NCI-H2196 (cell line): Measurements from ENCODE around the gene TRAF3IP3.
"Not testable (repeated sequence)": the region's sequence is repeated elsewhere in the genome, so short reads cannot be mapped to it uniquely, and the experiment has no call there.

Experiments used
- DNase-seq: peaks from one replicate; lab custom pipeline; 2025; ENCODE audit not compliant: unreplicated experiment; lab: John Stamatoyannopoulos, UW

Gene TRAF3IP3

DNA sequence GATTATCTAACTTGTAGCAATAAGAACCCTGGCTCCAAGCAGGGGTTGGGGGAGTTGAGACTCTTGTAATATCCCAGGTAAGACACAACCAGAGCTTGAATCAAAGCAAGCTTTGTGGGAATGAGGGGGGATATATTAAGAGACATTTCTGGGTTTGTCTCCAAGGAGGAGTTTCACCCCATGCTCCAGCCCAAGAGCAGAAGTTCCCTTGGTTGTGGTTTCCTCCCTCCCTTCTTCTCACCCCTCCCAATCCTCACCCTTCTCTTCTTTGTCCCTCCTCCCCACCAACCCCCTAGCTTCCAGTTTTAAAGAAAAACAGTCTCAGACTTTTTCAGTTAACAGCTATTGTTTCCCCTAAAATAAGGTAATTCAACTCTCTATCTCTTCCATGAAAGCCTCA, 11.9 kb downstream of the TRAF3IP3 start:
- no peak for DNase-seq

- no peak for DNase-seq
Observed at GRCh38 chr1:209768354-209768774, 12.5 kb downstream of the TRAF3IP3 start.

DNA sequence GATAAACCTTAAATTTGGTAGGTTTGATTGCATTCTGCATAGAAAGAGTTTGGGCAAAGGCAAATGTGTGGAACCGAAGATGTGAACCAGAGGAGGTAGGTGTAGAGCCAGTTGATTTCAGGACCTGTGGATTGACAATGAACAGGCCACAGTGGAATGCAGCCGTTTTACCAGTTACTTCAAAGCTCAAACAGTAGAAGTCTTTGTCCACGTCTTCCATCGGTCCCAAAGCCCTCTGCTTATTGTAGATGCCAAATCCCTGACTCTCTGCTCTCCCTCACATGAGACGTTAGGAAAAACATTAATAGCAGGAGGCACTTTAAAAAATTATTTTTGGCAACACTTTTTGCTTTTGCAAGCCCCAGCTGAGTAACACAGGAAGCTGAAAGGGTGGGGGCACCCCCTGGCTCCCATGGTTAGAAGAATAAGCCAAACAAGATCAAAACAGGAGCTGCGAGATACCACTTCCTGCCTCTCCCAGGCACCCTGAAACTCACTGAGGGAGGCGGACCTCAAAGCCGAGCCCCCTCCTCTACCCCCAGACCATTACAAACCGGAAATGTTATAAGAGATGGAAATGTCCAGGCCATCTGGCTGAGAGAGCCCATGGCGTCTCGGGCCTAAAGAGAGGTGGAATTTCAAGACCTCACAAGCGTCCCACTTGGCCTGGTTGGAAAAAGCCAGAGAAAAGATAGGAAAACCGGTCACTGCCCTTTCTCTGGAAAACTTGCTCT, 13.5 kb downstream of the TRAF3IP3 start:
- DNase-seq: no peak

DNA sequence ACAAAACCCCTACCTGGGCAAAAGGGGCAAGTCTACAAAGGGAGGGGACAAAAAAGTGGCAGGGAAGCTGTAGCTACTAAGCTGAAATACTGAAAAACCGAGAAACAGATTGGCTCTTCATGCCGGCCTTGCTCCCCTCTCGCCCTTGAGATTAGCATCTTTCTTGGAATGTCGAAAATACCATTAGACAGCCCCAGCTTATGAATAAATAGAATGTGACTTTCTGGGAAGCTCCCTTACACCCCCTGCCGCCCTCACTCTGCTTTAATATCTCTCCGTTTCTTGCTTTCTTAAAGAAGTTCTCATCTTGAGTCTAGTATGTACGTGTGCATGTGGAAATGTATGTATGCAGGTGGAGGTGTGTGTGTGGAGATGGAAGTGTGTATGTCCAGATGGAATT, 14.1 kb downstream of the TRAF3IP3 start:
- DNase-seq: no peak

DNA sequence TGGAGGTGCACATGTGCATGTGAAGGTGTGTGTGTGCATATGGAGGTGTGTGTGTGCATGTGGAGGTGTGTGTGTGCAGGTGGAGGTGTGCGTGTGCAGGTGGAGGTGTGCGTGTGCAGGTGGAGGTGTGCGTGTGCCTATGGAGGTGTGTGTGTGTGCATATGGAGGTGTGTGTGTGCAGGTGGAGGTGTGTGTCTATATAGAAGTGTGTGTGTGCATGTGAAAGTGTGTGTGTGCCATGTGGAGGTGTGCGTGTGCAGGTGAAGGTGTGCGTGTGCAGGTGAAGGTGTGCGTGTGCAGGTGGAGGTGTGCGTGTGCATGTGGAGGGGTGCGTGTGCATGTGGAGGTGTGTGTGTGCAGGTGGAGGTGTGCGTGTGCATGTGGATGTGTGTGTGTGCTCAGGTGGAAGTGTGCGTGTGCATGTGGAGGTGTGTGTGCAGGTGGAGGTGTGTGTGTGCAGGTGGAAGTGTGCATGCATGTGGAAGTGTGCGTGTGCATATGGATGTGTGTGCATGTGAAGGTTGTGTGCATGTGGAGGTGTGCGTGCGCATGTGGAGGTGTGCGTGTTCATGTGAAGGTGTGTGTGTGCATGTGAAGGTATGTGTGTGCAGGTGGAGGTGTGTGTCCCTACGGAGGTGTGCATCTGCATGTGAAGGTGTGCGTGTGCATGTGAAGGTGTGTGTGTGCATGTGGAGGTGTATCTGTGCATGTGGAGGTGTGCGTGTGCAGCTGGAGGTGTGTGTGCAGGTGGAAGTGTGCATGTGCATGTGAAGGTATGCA, 15.0 kb downstream of the TRAF3IP3 start:
- no peak for DNase-seq

DNA sequence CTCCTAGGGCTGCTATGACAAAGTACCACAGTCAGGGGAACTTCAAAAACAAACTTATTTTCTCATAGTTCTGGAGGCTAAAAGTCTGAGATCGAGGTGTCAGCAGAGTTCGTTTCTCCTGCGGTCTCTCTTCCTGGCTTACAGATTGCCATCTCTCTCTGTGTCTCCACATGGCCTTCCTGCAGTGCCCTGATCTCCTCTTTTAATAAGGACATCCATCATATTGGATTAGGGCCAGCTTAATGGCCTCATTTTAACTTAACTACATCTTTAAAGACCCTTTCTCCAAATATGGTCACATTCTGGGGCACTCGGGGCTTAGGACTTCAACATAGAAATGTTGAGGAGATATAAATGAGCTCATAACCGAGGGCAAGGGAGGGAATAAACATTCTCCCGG, 16.3 kb downstream of the TRAF3IP3 start:
- DNase-seq: no peak

GRCh38 chr1:209774592-209774991, 18.7 kb downstream of the TRAF3IP3 start:
- DNase-seq: no peak

GRCh38 chr1:209775678-209776077, 19.8 kb downstream of the TRAF3IP3 start:
- no peak for DNase-seq

DNA sequence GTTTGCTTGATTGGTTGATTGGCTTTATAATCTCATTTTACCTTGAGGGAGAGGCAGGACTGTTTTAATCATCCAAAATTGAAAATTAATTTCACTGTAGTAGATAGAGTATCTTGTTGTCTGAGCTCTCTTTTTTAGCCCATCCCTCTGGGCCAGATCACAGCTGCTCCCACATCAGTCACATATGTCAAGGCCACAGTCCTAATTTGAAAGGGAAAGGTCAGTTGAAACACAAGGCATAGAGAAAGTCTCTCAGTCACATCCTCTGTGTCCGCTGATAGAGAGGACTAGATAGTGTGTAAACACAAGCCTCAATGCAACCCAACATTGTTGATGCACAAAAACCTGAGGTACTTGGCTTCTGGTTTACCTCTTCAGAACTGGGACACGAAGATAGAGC, 21.7 kb downstream of the TRAF3IP3 start:
- DNase-seq: no peak

- DNase-seq: no peak
Observed at GRCh38 chr1:209778102-209778501, 22.2 kb downstream of the TRAF3IP3 start.

GRCh38 chr1:209780268-209780667, 24.4 kb downstream of the TRAF3IP3 start:
- DNase-seq: no peak

GRCh38 chr1:209783386-209783785, 27.5 kb downstream of the TRAF3IP3 start:
- DNase-seq: no peak

DNA sequence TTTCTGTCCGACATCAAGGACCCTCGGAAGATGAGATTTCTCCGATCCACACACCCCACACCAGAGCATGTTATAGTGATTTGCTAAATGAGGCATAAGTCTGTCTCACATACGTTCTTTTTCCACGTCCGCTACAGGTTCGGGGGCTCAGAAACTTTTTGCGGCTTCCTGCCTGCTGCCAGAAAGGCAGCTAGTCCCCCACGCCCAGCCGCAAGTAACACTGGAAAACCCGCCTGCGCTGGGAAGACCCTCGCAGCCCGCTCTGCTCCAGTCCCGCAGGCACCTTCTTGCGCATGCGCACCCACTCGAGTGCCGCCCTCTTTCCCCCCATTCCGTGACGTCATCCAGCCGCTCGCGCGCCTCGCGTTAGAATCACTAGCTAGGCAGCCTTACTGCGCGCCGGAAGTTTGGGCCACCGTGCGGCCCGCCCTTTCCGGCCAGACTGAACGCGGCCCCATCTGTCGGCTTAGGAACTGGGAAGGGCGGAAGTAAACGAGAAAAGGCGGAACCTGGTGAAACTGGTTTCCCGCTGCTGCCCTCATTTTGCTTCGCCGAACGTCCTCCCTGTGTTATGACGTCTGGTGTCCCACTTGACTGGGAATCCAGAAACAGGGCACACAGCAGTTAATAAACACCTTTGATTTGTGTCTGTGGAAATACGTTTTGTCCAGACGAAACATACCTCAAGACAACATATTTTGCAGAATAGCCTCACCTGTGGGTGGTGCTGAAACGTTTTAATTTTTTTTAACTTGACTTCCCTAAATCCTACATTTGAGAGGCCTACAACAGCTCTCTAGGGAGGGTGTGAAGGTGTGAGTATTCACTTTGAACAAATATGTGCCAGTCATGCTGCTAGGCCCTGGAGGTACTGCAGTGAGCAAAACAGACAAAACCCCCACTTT, 28.7 kb downstream of the TRAF3IP3 start, which contains the start of gene C1orf74:
TSS of gene C1orf74 (minus strand) at position 295 of the 905 bp plus-strand sequence. CDS start 925 bp downstream, outside the sequence.
- peak; percentile 99 for DNase-seq

DNA sequence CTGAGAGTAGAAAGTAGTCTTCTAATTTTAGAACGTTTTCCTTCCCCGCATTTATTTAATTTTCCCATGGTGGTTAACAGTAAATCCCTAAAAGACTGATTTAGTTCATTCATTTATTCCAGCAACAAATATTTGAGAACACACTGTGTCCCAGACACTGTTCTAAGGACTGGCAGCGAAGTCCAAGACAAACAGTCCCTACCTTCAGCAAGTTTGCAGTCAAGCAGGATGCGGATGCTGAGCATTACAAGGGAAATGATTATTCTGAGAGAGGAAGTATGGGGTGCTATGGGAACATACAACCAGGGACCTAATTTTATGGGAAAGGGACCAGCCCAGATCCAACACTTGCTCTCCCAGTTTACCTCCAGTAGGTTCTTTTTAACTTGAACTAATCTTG, 29.7 kb downstream of the TRAF3IP3 start:
- no peak for DNase-seq

GRCh38 chr1:209786146-209786545, 30.3 kb downstream of the TRAF3IP3 start:
- no peak for DNase-seq

DNA sequence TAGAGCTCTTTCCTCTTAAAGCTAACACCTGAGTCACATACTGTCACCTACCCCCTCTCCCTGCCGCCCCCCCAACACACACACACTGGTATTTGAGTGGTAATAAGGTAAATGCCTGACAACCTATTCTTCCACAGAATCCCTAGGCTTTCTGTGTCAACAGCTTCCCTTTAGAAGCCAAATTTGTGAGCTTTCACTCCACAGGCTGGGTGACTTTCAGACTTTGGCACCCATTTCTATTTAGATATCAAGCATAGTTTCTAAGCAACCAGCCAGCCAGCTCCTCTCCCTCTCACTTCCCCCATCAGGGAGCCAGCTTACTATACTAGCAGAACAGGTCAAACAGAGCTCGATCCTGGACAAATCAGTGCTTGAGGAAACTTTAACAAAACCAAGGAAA, 31.7 kb downstream of the TRAF3IP3 start:
- peak; percentile 60 for DNase-seq

GRCh38 chr1:209789245-209789644, 33.4 kb downstream of the TRAF3IP3 start:
- DNase-seq: no peak

DNA sequence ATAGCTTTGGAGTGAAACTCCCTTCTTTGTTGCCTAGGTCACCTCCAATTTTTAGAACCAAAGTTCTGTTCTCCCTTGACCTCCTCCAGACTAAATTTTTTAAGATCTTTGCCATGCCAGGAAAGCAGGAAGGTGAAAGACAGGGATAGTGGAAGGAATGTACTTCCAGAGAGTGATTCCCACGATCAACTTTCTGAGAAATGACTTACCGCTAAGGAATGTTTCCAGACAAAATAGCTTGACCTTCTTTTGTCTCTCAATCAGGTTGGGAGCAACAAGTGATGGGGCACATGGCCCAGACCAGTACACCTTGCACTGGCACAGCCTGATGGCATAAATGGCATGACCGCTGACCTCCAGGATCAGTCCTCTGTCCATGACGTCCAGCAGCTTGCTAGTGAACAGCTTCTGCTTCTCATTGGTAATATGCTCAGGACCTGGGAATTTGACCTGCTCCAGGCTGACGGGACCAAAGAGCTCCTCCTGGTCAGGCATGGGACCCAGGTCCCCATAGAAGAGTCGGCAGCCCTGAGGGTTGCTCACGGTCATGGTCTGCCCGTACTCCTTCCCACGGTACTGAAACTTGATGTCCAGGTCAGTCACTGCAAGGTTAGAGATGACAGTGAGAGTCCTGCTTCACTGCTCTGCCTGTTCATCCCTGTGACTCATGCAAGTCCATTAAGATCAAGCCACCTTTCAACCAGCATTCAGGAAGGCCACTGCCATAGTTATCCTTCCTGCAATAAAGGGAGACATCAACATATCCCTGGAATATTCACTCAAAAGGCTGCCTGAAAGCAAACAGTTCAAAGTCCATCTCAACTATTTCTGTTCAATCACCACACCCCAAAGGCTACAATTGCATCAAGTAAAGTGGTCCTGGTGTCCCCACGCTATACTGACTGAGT, 34.7 kb downstream of the TRAF3IP3 start:
- DNase-seq: no peak

DNA sequence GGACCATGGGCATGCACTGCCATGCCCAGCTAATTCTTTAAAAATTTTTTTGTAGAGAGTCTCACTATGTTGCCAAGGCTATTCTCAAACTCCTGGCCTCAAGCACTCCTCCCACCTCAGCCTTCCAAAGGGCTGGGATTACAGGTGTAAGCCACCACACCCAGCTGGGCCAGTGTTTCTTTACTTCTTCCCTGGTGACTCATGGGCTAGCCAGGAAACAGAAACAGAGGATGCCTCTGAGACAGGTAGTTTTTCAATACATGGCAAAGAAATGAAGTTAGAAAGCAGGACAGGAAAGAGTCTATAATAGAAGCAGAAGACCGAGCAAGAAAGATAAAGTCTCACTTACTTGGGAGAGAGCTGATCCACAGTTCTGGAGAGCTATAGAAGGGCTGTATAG, 36.1 kb downstream of the TRAF3IP3 start:
- DNase-seq: no peak

- not testable (repeated sequence) for DNase-seq
Observed at GRCh38 chr1:209793711-209794110, 37.9 kb downstream of the TRAF3IP3 start.
